IPS-15b (cell line): Measurements from ENCODE around the gene CORT.
A peak's percentile ranks its signal among the peaks of the same experiment; 100 is the strongest.
"Not testable (repeated sequence)": the region's sequence is repeated elsewhere in the genome, so short reads cannot be mapped to it uniquely, and the experiment has no call there.

Experiments
- H3K27me3 ChIP-seq: one replicate; pipeline ENCODE4 v1.6.1; 2013; ENCODE audit warnings: low read length; ENCODE audit not compliant: control insufficient read depth, insufficient read depth
- H3K36me3 ChIP-seq: one replicate; pipeline ENCODE4 v1.6.1; 2013; ENCODE audit warnings: low read length; ENCODE audit not compliant: control insufficient read depth, insufficient read depth
- H3K4me1 ChIP-seq: one replicate; pipeline ENCODE4 v1.6.1; 2013; ENCODE audit warnings: mild to moderate bottlenecking, low read length; ENCODE audit not compliant: control insufficient read depth, insufficient read depth
- H3K4me3 ChIP-seq: one replicate; pipeline ENCODE4 v1.5.1; 2013; ENCODE audit warnings: low read depth, low read length
- H3K9ac ChIP-seq: one replicate; pipeline ENCODE4 v1.6.1; 2013; ENCODE audit warnings: low read depth, mild to moderate bottlenecking, low read length
- H3K9me3 ChIP-seq: one replicate; pipeline ENCODE4 v1.6.1; 2013; ENCODE audit warnings: mild to moderate bottlenecking, low read length; ENCODE audit not compliant: control insufficient read depth, insufficient read depth

CORT gene

DNA sequence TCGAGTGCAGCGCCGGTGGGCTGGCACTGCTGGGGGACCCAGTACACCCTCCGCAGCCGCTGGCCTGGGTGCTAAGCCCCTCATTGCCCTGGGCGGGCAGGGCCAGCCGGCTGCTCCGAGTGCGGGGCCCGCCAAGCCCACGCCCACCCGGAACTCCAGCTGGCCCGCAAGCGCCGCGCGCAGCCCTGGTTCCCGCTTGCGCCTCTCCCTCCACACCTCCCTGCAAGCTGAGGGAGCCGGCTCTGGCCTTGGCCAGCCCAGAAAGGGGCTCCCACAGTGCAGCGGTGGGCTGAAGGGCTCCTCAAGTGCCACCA lies 23.3 kb upstream of the CORT start:
- H3K4me3 ChIP-seq, H3K36me3 ChIP-seq, H3K4me1 ChIP-seq, H3K9ac ChIP-seq, H3K9me3 ChIP-seq, H3K27me3 ChIP-seq: not testable (repeated sequence)

DNA sequence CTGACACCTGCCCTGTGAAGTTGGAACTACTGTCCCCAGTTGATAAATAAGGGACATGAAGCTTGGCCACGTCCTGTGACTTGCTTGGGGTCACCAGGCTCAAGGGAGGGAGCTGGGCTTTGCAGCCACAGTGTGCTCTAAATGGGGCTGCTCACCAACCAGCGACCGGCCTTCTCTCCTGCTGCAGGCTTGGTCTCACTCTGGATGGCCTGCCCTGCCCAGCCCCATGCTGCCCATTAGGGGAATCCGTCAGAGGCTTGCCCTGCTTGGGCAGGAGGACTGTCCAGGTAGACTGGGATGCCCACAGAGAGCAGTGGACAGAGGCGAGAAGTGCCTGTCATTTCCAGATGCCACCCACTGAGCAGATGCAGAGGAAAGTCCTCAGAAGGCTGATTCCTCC lies 20.8 kb upstream of the CORT start:
- Histone ChIP-seq H3K9ac (no peak overlapping the region), H3K36me3 (no peaks in the 10 kb centered on the region), H3K27me3 (no peaks in the 10 kb centered on the region)

DNA sequence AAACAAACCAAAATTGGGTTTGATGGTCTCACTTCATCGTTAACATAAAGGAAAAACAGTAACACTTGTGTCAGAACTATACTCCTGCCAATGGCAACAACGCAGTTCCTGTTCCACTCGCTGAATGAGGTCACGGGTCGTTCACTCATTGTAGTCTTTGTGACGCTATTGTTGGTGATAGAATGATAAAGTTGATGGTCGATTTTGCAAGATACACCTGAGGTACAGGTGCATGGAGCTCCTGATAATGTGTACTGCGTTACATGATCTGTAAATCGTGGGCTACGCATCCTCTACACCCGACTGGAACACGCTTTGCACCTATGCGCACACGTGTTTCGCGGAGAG lies 20.0 kb upstream of the CORT start:
- H3K9me3 ChIP-seq, result no peaks in the 10 kb centered on the region

More for the DNA sequence above, 20.8 kb upstream of the CORT start:
- H3K4me3 ChIP-seq, result no peak overlapping the region
- H3K9me3 ChIP-seq, result no peaks in the 10 kb centered on the region
- H3K4me1 ChIP-seq, result no peaks in the 10 kb centered on the region

DNA sequence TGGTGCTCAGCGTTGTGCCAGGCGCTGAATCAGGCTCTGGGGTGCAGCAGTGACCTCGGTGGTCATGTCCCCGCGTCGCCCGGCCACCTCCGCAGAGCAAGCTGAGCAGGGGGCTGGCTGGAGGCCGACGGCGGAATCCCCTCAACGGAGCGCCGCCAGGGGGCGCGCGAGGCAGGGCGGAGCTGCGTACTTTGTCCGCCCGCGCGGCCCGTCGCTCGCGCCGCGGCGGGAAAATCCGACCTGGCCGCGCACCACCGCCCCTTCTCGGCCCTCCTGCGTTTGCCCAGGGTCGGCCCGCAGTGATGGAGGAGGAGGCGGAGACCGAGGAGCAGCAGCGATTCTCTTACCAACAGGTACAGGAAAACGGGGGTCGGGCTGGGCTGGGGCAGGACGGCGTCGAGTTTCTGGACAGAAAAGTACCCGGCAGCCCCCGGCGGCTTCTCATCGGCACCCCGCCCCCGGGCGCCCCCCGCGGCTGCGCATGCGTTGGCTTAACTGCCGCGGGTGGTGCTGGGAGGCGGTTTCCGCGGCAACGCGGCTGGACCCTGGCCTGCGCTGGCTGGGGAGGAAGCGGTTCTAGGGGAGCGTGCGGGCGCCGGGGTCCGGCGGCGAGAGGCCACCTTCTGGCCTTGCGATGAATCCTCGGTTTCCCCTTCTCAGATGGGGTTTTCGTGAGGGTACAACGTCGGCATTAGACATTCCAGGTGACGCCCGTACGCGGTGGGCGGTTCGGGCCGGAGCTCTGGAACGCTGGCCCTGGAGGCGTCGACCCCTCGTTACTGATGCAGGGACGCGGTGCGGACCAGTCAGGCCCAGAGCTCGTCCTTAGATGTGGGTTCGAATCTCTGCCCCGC lies 19.4 kb upstream of the CORT start, which contains the start of gene CENPS:
CENPS (plus strand) TSS at position 218 of the 854 bp plus-strand sequence; CDS start at position 303, 85 bp downstream.
- H3K4me3 ChIP-seq, result peak within 1 kb of the TSS; percentile 88
- no peaks in the 10 kb centered on the region for H3K4me1 ChIP-seq
- no peaks in the 10 kb centered on the region for H3K27me3 ChIP-seq
- H3K9ac ChIP-seq, result peak within 1 kb of the TSS; percentile 65
- no peaks in the 10 kb centered on the region for H3K9me3 ChIP-seq
- H3K36me3 ChIP-seq, result no peaks in the 10 kb centered on the region

More for the DNA sequence above, 20.0 kb upstream of the CORT start:
- Histone ChIP-seq H3K9ac (no peak overlapping the region), H3K4me1 (no peaks in the 10 kb centered on the region), H3K36me3 (no peaks in the 10 kb centered on the region), H3K27me3 (no peaks in the 10 kb centered on the region), H3K4me3 (peak overlapping the region; percentile 88)

DNA sequence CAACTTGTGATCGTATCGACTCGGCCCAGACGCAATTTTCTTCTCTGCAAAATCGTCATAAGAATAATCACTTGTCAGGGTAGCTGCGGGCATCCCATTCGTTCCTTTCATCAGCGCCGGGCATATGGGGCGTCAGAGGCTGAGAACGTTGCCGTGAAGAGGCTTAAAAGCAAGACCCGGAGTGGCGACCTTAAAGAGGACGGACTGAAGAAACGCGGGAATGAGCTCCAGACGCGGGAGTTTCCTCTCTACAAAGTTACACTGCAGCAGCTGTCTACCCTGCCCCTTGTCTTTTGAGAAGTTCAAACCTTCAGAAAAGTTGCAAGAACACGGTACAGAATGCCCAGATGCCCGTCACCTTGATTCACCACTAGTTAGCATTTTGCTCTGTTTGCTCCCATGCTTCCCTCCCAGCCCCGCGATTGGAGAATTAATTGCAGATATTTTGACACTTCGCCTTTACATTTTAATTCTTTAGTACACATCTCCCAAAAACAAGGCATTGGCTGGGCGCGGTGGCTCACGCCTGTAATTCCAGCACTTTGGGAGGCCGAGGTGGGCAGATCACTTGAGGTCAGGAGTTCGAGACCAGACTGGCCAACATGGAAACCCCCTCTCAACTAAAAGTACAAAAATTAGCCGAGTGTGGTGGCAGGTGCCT lies 18.6 kb upstream of the CORT start:
- H3K4me3 ChIP-seq, result peak overlapping the region; percentile 88
- no peaks in the 10 kb centered on the region for H3K9me3 ChIP-seq
- H3K27me3 ChIP-seq, result no peaks in the 10 kb centered on the region
- no peaks in the 10 kb centered on the region for H3K4me1 ChIP-seq
- peak overlapping the region; percentile 38 for H3K9ac ChIP-seq
- no peaks in the 10 kb centered on the region for H3K36me3 ChIP-seq

DNA sequence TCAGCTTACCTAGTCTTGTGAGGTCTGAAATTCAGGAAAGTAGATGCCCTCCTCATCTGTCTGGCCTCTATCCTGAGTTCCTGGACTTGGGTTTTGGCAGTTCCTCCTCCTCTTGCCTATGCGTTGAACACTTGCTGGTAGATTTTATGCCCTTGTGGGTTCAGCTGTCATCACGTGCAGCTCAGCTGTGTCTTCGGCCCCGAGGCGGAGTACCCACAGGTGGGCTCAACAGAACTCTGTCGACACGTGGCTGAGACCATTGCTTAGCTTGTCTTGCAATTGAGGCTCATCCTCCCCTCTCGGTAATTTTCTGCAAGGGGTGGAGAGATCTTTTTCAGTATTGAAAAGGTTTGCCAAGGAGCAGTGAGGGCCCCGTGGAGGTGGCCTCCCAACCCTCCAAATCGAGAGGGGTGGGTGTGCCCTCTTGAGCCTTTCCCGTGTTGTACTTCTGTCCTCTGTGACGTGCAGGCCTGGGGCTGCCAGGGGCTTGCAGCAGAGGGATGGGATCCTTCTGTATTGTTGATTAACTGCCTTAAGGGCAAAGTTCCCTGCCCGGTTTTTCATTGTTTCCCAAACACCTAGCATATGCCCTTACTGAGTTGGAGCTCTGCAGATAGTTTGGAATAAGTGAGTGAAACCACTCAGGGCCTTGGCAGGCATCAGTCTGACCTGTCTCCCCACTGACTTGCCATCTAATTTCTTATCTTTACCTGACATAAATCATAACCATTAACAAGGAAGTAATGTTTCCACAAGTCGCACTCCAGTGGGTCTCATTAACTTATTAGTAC lies 16.7 kb upstream of the CORT start:
- H3K9me3 ChIP-seq, result no peaks in the 10 kb centered on the region
- H3K4me3 ChIP-seq, result no peak overlapping the region
- no peaks in the 10 kb centered on the region for H3K4me1 ChIP-seq
- H3K36me3 ChIP-seq, result no peaks in the 10 kb centered on the region
- no peaks in the 10 kb centered on the region for H3K27me3 ChIP-seq
- H3K9ac ChIP-seq, result no peak overlapping the region

DNA sequence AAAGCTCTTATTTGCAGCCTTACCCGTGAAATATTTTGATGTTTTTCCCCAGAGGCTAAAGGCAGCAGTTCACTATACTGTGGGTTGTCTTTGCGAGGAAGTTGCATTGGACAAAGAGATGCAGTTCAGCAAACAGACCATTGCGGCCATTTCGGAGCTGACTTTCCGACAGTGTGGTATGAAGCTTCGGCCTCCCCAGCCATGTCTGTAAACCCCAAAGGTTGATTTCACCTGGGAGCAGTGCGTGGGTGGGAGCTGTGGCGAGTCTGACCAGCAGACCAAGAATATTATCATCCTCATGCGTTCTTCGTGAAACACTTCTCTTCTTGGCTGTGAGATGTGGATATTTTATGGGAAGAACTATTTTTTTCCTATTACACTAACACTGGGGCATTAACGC lies 16.0 kb upstream of the CORT start:
- Histone ChIP-seq H3K27me3 (no peaks in the 10 kb centered on the region), H3K4me1 (no peaks in the 10 kb centered on the region), H3K36me3 (no peaks in the 10 kb centered on the region), H3K4me3 (no peak overlapping the region), H3K9me3 (no peaks in the 10 kb centered on the region), H3K9ac (no peak overlapping the region)

DNA sequence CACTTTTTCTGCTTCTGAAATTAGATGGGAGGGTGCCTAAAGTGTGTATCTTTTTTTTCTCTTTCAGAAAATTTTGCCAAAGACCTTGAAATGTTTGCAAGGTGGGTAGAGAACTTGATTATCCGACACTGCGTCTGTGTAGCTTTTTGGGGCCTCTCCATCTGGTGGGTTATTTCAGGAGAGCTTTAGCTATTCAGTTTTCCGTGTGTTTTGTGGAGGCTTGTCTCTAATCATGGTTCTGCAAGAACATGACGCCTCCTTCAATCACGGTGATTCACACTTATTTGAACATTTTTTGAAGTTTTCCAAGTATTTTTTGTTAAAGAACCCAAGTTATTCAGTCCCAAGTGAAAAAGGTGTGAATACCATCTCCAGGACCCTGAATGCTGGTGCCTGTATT lies 15.2 kb upstream of the CORT start:
- H3K4me1 ChIP-seq, result no peaks in the 10 kb centered on the region
- H3K9ac ChIP-seq, result no peak overlapping the region
- no peaks in the 10 kb centered on the region for H3K9me3 ChIP-seq
- no peak overlapping the region for H3K4me3 ChIP-seq
- H3K36me3 ChIP-seq, result no peaks in the 10 kb centered on the region
- no peaks in the 10 kb centered on the region for H3K27me3 ChIP-seq

DNA sequence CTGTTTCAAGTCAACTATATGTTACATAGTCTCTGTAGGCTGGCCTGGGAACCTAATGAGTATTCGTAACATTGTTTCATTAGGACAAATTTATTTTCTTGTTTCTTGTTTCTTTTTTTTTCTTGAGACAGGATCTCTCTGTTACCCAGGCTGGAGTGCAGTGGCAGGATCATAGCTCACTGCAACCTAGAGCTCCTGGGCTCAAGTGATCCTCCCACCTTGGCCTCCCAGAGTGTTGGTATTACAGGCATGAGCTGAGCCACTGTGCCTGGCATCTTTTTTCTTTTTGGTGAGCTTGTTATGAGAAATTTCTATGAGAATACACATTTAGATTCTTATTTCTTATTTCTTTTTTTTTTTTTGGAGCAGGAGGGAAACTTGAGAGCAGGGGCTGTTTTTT lies 12.8 kb upstream of the CORT start:
- Histone ChIP-seq H3K4me3 (no peak overlapping the region), H3K4me1 (no peaks in the 10 kb centered on the region), H3K9ac (no peak overlapping the region), H3K9me3 (no peaks in the 10 kb centered on the region), H3K36me3 (no peaks in the 10 kb centered on the region), H3K27me3 (no peaks in the 10 kb centered on the region)

DNA sequence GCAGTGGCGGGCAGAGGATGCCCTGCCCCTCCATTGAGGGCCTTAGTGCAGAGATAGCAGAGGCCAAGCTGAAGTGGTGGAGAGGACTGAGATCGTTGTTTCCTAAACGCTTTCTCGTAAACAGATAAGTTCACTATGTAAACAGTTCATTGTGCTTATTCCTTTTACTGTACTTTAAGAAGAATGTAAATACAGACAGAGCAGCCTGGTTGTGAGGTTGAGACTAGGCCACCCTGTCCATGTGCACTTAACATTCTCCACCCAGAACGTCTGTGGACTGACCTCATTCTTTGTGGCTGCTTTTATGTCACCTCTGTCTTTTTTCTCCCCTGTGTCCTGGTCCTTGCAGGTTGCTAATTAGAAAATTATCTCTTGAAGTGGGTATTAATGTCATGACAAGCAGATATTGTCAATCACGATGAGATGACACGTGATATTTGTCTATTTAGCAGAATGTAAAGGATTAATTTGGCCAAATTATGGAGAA lies 11.1 kb upstream of the CORT start:
- H3K36me3 ChIP-seq, result no peaks in the 10 kb centered on the region
- H3K27me3 ChIP-seq, result no peaks in the 10 kb centered on the region
- H3K9me3 ChIP-seq, result no peaks in the 10 kb centered on the region
- H3K4me1 ChIP-seq, result no peaks in the 10 kb centered on the region
- H3K4me3 ChIP-seq, result no peak overlapping the region
- no peak overlapping the region for H3K9ac ChIP-seq

DNA sequence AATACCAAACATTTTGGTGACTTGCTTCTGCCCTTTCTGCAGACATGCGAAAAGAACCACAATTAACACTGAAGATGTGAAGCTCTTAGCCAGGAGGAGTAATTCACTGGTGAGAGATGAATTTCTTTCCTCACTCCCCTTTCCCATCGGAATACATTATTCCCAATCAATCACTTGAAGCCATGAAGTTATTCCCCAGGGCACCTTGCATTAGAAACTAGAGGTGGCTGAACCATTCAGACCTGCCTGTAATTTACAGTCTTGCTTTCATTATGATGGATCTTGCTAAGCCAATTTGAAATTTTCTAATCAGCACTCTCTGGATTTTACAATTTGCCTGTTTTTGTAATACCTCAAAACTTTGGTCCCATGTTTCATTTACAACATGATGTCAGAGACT lies 9.5 kb upstream of the CORT start:
- Histone ChIP-seq H3K4me1 (no peaks in the 10 kb centered on the region), H3K9me3 (no peaks in the 10 kb centered on the region), H3K4me3 (no peak overlapping the region), H3K9ac (no peak overlapping the region), H3K36me3 (no peaks in the 10 kb centered on the region), H3K27me3 (no peaks in the 10 kb centered on the region)
